ENCODE data around the gene COX10.

Gene COX10

GRCh38 chr17:14070344-14070984 is 1.2 kb downstream of the COX10 start:
- DNase-seq (ENCODE audit: low read depth) = no peak

DNA sequence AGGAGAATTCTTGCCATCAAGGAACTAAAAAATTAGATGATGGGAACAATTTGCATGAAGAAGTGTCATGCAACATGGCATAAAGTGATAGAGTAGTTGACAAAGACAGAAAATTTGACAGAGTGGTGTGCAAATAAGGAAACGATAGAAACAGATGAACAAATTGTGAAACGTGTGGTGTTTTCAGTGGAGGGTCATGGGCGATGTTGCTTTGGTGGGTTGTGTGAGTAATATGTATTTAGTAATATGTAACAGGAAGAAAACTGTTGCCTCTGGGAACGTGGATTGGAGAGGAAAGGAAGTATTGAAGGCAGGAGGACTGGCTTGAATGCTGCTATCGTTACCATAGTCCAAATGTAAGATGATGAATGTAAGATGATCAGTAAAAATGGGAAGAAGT is 3.6 kb downstream of the COX10 start:
- DNase-seq (ENCODE audit: low read depth) = no peak

DNA sequence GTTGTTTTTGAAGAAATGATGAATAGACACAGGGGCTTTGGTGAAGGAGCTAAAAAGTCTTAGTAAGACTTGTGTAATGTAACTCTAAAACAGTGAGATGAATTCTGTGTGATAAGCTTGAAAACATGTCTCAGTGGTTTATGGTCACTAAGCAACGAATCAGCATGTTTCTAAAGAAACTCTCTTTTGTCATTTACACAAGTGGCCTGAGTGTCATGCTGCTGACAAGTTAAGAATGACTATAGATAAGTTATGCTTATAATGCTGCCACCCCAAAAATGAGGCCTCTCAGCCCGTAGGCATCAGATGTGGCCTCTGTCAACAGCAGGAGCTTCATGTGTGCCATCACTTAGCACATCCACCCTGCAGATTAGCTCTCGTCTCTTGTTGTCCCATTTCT is 8.7 kb downstream of the COX10 start:
- DNase-seq (ENCODE audit: low read depth) = peak; percentile 57

DNA sequence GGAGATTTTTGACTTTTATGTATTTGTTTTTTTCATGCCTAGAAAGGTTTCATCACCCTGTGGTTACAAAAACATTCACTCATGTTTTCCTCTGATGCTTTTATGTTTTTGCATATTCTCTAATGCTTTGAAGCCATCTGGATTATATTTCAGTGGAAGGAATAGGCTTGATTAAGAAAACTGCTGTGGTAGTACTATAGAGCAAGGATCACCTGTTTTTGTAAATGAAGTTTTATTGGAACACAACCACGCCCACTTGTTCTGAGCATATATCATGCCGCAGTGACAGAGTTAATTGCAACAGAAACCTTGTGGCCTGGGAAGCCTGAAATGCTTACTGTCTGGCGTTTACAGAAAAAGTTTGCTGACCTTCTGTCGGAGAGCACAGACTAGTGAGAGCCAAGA is 11.5 kb downstream of the COX10 start:
- DNase-seq (ENCODE audit: low read depth) = peak; percentile 94

DNA sequence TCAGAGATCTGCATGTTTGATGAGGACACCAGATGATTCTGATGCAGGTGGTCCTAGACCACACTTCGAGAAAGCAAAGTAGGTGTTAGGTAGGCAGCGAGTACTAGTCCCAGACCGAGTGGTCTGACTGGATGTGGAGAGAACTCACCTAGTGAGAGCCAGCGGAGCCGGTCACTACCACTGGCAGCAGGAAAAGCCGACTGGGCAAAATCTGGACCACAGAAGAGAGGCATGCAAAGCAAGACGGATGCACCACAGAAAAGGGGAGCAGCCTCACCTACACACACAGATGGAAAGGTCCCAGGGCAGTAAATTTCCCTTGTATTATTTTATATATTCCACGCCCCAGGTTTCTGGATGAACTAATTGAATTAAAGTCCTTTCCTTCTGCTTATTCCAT is 13.5 kb downstream of the COX10 start:
- DNase-seq (ENCODE audit: low read depth) = no peak

- no peak for DNase-seq (ENCODE audit: low read depth)
Measured at GRCh38 chr17:14084955-14085354, 15.7 kb downstream of the COX10 start.

GRCh38 chr17:14086189-14086588 is 16.9 kb downstream of the COX10 start:
- no peak for DNase-seq (ENCODE audit: low read depth)

- no peak for DNase-seq (ENCODE audit: low read depth)
Measured at GRCh38 chr17:14089179-14089578, 19.9 kb downstream of the COX10 start.

GRCh38 chr17:14091367-14091766 is 22.1 kb downstream of the COX10 start:
- DNase-seq (ENCODE audit: low read depth) = no peak

GRCh38 chr17:14092808-14093207 is 23.5 kb downstream of the COX10 start:
- no peak for DNase-seq (ENCODE audit: low read depth)

DNA sequence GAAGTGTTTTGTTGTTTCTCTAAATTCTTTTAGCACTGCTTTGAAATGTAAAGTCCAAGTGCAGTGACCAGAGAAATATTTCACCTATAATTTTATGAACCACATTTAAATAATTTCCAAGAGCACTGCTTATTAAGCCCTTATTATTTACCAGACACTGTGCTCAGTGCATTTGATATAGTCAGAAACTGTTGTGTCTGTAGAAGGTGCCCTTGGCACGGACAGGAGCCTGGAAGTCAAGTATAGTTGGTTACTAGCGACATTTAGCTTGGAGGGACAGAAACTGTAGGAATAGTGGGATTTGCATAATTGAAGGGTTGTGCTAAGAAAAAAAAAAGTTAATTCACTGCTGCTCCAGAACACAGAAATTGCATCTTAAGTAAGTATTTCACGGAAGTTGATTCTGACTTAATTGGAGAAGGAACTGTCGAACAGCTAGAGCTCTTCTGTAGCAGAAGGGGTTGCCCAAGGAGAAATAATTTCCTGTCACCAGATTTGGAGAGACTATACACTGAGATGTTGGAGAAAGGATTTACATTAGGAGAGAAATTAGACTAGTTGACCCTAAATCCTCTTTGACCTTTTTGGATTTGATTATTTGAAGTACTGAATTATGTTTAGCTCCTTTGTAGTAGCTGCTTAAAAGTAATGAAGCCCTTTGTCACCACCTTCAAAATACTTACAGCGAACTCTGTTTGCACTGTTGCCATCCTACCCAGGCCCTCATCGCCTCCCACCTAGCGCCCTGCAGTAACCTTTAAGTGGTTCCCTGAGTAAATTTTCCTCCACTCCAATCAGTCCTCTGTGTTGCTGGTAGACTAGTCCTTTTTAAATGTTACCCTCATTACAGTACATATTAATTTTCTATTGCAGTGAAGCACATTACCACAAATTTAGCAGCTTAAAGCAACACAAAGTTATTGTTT is 25.6 kb downstream of the COX10 start:
- no peak for DNase-seq (ENCODE audit: low read depth)

DNA sequence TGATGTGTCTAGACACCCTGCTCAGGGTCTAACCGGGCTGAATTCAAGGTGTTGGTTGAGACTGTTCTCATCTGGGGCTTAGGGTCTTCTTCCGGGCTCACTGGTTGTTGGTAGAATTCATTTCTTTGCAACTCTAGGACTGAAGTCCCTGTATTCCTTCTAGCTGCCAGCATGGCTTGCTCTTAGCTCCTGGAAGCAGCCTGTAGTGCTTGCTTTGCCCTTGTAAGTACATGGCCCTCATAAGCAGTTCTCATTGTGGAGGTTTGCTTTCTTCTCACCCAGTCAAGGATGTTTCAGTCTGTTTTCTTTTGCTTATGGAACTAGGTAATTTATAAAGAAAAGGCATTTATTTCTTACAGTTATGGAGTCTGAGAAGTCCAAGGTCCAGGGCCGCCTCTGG is 26.3 kb downstream of the COX10 start:
- no peak for DNase-seq (ENCODE audit: low read depth)

- peak; percentile 27 for DNase-seq (ENCODE audit: low read depth)
Measured at GRCh38 chr17:14098246-14098645, 28.9 kb downstream of the COX10 start.

DNA sequence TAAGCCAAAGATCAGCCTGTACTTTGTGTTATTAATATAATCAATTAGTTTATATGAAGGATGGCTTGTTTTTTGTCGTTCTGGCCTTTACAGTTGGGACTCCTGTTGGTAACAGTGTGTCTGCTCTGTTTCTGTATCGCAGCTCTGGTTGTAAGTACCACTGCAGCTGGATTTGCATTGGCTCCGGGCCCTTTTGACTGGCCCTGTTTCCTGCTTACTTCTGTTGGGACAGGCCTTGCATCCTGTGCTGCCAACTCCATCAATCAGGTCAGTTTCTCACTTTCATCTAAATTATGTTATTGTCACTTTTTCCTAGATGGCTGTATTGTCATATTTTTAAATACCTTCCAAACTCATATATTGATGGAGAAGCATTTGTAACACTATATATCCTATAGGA is 32.7 kb downstream of the COX10 start:
- no peak for DNase-seq (ENCODE audit: low read depth)

- DNase-seq (ENCODE audit: low read depth) = no peak
Measured at GRCh38 chr17:14103836-14104235, 34.5 kb downstream of the COX10 start.

DNA sequence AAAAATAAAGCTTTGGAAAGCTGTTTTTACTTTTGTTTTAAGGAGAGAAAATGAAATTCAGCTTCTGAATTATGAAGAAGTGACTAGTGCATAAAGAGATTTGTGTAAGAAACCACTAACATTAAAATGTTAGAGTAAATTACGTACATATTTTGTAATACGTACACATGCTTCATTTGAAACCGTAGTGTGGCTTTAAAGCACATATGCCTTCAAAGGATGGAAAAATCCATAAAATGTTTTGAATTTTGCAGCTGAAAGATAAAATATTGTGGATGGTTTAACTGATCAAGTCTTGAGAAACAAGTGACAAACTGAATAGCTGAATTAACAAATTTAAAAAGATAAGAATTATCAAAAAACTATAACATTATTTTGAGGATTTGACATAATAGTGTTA is 35.4 kb downstream of the COX10 start:
- DNase-seq (ENCODE audit: low read depth) = no peak

DNA sequence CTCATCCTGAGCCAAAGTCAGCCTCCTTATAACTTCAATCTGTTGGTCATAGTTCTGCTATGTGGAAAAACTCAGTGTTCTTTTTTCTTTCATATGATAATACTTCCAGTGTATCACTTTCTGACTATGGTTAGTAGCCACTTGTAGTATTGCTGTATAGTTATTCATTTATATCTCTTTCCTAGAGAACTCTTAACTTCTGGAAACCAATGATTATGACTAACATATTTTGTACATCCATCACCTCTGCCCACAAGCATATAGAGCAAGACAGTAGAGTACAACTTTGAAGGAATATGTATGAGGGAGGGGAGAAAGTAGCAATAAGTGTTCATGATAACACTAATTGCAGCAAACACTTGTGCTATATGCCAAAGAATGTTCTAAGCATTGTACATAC is 38.6 kb downstream of the COX10 start:
- peak; percentile 23 for DNase-seq (ENCODE audit: low read depth)

DNA sequence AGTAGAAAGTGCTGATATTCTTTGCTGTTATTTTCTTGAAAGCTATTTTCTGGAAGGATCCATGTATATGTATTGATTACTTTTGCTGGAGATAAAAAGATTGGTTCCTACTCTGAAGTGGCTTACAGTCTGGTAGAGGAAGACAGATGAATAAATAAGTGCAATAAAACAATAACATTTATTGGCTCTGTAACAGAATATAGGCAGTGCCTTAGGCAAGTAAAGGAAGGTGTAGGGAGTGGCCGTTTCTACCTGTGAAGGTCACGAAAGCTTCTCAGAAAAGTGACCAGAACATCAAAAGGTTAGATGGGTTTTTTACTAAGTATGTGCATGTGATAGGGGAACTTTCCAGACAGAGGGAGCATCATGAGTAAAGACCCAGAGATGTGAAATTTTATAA is 43.1 kb downstream of the COX10 start:
- DNase-seq (ENCODE audit: low read depth) = no peak

DNA sequence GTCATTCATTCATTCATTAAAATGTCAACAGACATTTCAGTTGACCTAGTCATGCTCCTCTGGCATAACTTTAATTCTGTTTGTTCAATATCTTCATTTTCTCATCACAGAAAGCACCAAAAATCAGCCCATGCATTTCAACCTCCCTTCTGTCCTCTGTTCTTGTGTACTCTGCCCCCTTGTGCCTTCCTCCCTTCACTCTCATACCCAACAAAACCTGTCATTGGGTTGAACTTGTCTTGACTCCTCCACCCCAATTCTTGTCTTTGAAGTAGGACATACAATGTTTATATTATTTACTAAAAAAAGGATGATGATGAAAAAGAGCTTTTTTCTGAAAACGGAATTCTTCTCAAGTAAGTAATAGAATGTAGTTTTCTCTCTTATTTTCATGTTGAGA is 43.8 kb downstream of the COX10 start:
- no peak for DNase-seq (ENCODE audit: low read depth)

- DNase-seq (ENCODE audit: low read depth) = no peak
Measured at GRCh38 chr17:14116263-14117024, 47.1 kb downstream of the COX10 start.

GRCh38 chr17:14118951-14119350 is 49.6 kb downstream of the COX10 start:
- no peak for DNase-seq (ENCODE audit: low read depth)

- DNase-seq (ENCODE audit: low read depth) = no peak
Measured at GRCh38 chr17:14119546-14119945, 50.2 kb downstream of the COX10 start.

DNA sequence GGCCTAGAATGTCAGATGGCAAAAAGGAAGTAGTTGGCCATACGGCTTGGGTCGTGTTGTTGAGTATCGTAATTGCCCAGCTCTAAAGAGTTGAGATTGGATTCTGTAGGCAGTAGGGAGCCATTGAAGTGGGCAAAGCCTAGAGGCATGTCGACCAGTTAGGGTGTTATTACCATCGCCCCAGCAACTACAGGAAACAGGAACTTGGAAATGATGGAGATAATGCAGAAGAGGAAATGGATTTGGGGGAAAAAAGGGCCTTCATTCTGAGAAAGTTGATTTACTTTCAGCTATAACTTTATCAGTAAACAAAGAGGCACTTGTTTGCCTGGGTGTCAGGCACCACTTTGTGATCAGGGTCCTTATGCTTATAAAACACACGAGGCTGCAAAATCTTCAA is 52.6 kb downstream of the COX10 start:
- DNase-seq (ENCODE audit: low read depth) = no peak
